OCI-LY3 (cell line): ENCODE data around the gene WDR90.

Source experiments
- H2AFZ ChIP-seq: fragments of 200-600, 300-600 bp; shearing (Covaris generic); 2 replicates; pipeline ENCODE4 v1.6.0; 2014; ENCODE audit warnings: antibody characterized with exemption, low read depth, low read length
- H3K27ac ChIP-seq: fragments of 200-600, 300-600 bp; sonication (generic); 2 replicates; pipeline ENCODE4 v1.5.1; 2014; ENCODE audit warnings: mild to moderate bottlenecking, low read length, moderate library complexity, mixed read lengths
- H3K27me3 ChIP-seq: fragments of 200-600, 300-600 bp; sonication (generic); 2 replicates; pipeline ENCODE4 v1.6.1; 2014; ENCODE audit warnings: low read depth, low read length, mixed read lengths
- H3K36me3 ChIP-seq: fragments of 200-600, 300-600 bp; sonication (generic); replicated peaks from 2 replicates; pipeline ENCODE3; 2014; ENCODE audit warnings: low read depth, low read length, mixed read lengths
- H3K4me1 ChIP-seq: fragments of 300-600, 200-600 bp; sonication (generic); 2 replicates; pipeline ENCODE4 v1.6.1; 2014; ENCODE audit warnings: low read length, mixed read lengths
- H3K4me2 ChIP-seq: fragments of 200-600, 300-600 bp; sonication (generic); 2 replicates; pipeline ENCODE4 v1.6.1; 2014; ENCODE audit warnings: low read length, mixed read lengths
- H3K4me3 ChIP-seq: fragments of 300-600, 200-600 bp; sonication (generic); 2 replicates; pipeline ENCODE4 v1.5.1; 2014; ENCODE audit warnings: antibody characterized with exemption, mild to moderate bottlenecking, low read length, moderate library complexity
- H3K79me2 ChIP-seq: fragments of 300-600, 200-600 bp; shearing (Covaris generic); 2 replicates; pipeline ENCODE4 v1.6.1; 2014; ENCODE audit warnings: mild to moderate bottlenecking, low read length, mixed read lengths
- H3K9ac ChIP-seq: fragments of 300-600, 200-600 bp; shearing (Covaris generic); 2 replicates; pipeline ENCODE4 v1.6.0; 2014; ENCODE audit warnings: mild to moderate bottlenecking, low read length, moderate library complexity
- H3K9me3 ChIP-seq: fragments of 200-600, 300-600 bp; shearing (Covaris generic); 2 replicates; pipeline ENCODE4 v1.6.1; 2014; ENCODE audit warnings: low read length, mixed read lengths; ENCODE audit not compliant: insufficient read depth
- H4K20me1 ChIP-seq: fragments of 200-600, 300-600 bp; sonication (generic); 2 replicates; pipeline ENCODE4 v1.6.1; 2016; ENCODE audit warnings: low read length, mixed read lengths; ENCODE audit not compliant: insufficient read depth
- EZH2phosphoT487 ChIP-seq: fragments of 200-600 bp; shearing (Covaris generic); IDR thresholded peaks from 2 replicates; pipeline ENCODE4 v1.6.1; 2018; ENCODE audit warnings: antibody characterized with exemption, mixed run types, low read depth
- TF ChIP-seq, protein P1 (sequence below): fragments of 200-600, 300-600 bp; sonication (generic); IDR thresholded peaks from 2 replicates; pipeline ENCODE4 v1.5.1; 2014; ENCODE audit warnings: antibody characterized with exemption, low read length, low read depth

Gene WDR90

DNA sequence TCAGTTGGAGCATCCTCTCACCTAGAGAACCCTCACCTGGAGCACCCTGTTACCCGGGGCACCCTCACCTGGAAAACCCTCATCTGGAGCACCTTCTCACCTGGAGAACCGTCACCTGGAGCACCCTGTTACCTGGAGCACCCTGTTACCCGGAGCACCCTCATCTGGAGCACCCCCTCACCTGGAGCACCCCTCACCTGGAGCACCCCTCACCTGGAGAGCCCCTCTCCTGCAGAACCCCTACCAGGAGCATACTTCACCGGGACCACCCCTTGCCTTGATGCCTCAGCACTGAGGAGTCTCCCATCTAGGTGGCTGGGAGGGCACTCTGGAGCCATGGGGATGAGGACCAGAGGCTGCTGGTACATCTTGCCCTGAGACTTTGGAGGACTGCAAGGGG, 59.8 kb downstream of the WDR90 start:
- peaks cover 18% of the 10 kb centered on the region for H3K27me3 ChIP-seq

DNA sequence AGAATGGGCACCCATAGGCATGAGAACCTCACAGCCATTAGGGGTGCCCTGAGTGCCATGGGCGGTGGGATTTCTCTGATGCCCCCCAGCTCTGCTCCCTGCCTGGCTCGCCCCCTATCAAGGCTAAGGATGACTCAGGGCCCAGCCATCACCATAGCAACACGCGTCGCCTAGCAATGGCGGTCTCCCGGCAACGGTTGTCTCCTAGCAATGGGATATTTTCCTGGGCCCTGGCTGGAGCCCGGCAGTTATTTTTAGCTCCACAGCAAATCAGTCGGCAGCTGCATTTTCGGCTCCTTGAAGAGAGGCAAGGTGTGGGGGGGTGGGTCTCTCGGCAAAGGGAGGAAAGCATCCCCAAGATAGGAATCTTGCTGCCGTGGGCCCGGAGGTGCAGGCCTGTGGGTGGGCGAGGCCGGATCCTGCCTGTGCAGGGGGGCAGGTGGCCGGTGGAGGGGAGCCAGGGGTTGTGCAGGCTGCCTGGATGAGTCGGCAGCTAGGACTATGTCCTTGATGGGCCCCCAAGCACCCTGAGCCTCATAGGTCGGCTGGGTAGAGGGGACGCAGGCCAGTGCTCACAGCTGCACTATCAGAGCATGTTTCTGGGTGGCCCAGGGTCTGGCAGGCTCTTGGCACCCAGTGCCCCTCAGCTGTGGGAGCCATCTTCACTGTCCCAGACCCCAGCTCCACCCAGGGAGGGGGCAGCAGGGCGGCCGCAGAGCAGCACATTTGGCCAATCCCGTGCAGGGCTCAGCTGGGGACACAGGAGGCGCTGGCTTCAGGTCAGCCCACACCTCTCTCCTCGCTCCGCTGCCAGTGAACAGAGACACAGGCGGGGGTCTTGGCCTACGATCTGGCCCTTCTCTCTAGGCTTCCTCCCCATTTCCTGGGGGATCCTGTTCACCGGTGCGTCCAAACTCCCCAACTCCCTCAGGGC, 60.7 kb downstream of the WDR90 start:
- no peaks in the 10 kb centered on the region for H3K9me3 ChIP-seq
- H3K4me3 ChIP-seq: no peak overlapping the region
- TF ChIP-seq, protein P1, sequence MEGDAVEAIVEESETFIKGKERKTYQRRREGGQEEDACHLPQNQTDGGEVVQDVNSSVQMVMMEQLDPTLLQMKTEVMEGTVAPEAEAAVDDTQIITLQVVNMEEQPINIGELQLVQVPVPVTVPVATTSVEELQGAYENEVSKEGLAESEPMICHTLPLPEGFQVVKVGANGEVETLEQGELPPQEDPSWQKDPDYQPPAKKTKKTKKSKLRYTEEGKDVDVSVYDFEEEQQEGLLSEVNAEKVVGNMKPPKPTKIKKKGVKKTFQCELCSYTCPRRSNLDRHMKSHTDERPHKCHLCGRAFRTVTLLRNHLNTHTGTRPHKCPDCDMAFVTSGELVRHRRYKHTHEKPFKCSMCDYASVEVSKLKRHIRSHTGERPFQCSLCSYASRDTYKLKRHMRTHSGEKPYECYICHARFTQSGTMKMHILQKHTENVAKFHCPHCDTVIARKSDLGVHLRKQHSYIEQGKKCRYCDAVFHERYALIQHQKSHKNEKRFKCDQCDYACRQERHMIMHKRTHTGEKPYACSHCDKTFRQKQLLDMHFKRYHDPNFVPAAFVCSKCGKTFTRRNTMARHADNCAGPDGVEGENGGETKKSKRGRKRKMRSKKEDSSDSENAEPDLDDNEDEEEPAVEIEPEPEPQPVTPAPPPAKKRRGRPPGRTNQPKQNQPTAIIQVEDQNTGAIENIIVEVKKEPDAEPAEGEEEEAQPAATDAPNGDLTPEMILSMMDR: no peak
- no peak for TF ChIP-seq EZH2phosphoT487
- H4K20me1 ChIP-seq: no peaks in the 10 kb centered on the region
- peaks cover 18% of the 10 kb centered on the region for H3K27me3 ChIP-seq
- no peaks in the 10 kb centered on the region for H3K36me3 ChIP-seq
- H3K79me2 ChIP-seq: no peaks in the 10 kb centered on the region
- H3K9ac ChIP-seq: no peak overlapping the region
- H3K4me1 ChIP-seq: no peaks in the 10 kb centered on the region; the same call in 1 of the 2 replicates
- no peak overlapping the region for H2AFZ ChIP-seq
- no peak overlapping the region for H3K4me2 ChIP-seq
- no peak overlapping the region for H3K27ac ChIP-seq

More for the DNA sequence above, 59.8 kb downstream of the WDR90 start:
- TF ChIP-seq, protein P1: no peak
- no peak for TF ChIP-seq EZH2phosphoT487
- no peaks in the 10 kb centered on the region for H3K79me2 ChIP-seq
- H3K4me3 ChIP-seq: no peak overlapping the region
- no peak overlapping the region for H3K9ac ChIP-seq
- no peak overlapping the region for H2AFZ ChIP-seq
- no peaks in the 10 kb centered on the region for H3K9me3 ChIP-seq
- H4K20me1 ChIP-seq: no peaks in the 10 kb centered on the region
- no peaks in the 10 kb centered on the region for H3K36me3 ChIP-seq
- no peaks in the 10 kb centered on the region; the same call in 1 of the 2 replicates for H3K4me1 ChIP-seq
- no peak overlapping the region for H3K27ac ChIP-seq
- no peak overlapping the region for H3K4me2 ChIP-seq

DNA sequence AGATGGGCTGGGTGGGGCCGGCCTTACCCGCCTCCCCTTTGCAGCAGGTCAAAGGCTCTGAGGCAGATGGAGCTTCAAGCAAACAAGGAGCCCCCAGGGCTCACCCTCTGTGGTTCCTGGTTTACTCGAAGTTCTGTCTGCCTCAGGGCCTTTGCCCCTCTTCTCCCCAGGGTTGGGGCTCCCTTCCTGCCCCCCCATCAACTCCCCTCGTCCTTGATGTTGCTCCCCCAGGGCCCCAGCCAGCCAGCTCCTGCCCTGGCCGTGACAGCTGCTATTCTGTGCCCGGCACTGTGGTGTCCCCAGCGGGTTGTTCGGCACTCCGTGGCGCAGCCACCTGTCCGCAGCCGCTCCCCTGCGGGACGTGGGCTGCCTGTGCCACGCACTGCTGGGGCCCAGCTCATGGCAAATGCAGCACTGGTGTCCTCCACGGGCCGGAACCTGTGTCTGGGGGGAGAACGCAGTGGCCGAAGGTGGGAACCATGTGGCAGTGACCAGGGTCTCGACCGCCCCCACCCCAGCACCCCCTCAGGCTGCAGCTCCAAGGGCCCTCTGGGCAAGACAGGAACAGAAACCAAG, 61.4 kb downstream of the WDR90 start:
- H3K79me2 ChIP-seq: no peaks in the 10 kb centered on the region
- H2AFZ ChIP-seq: no peak overlapping the region
- no peaks in the 10 kb centered on the region for H3K9me3 ChIP-seq
- no peaks in the 10 kb centered on the region for H3K36me3 ChIP-seq
- H3K27ac ChIP-seq: no peak overlapping the region
- H4K20me1 ChIP-seq: no peaks in the 10 kb centered on the region
- no peak overlapping the region for H3K9ac ChIP-seq
- no peak overlapping the region for H3K4me2 ChIP-seq
- no peak overlapping the region for H3K4me3 ChIP-seq
- TF ChIP-seq, protein P1: no peak
- TF ChIP-seq EZH2phosphoT487: no peak
- peaks cover 18% of the 10 kb centered on the region for H3K27me3 ChIP-seq
- H3K4me1 ChIP-seq: no peaks in the 10 kb centered on the region; the same call in 1 of the 2 replicates

DNA sequence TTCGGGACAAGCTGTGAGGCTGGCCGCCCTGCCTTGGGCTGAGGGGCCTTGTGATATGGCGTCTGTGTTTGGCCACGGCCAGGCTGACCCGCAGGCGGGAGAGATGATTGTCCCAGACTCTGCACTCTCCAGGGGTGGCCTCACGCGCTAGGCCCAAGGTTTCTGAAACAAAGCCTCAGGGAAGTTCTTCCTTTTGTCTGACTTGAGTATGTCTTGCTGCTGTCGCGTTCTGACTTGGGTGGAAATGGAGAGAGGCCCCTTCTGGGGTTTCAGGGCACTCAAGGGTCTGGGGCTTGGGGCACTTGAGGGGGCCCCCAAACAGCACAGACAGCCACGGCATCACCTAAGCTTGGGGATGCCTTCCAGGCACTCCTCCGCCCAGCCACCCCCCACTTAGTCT, 61.9 kb downstream of the WDR90 start:
- no peaks in the 10 kb centered on the region; the same call in 1 of the 2 replicates for H3K4me1 ChIP-seq
- H3K4me2 ChIP-seq: no peak overlapping the region
- no peaks in the 10 kb centered on the region for H3K36me3 ChIP-seq
- no peak for TF ChIP-seq EZH2phosphoT487
- TF ChIP-seq, protein P1: no peak
- no peaks in the 10 kb centered on the region for H3K79me2 ChIP-seq
- peaks cover 18% of the 10 kb centered on the region for H3K27me3 ChIP-seq
- H2AFZ ChIP-seq: no peak overlapping the region
- no peaks in the 10 kb centered on the region for H4K20me1 ChIP-seq
- no peak overlapping the region for H3K27ac ChIP-seq
- H3K4me3 ChIP-seq: no peak overlapping the region
- no peaks in the 10 kb centered on the region for H3K9me3 ChIP-seq
- no peak overlapping the region for H3K9ac ChIP-seq
